HG03103 (cell line): ENCODE data around the gene ARPC1B.
A peak's percentile ranks its signal among the peaks of the same experiment; 100 is the strongest.
"Not testable (repeated sequence)": the region's sequence is repeated elsewhere in the genome, so short reads cannot be mapped to it uniquely, and the experiment has no call there.

Experiments
- ATAC-seq: cut with Tn5 transposase; IDR thresholded peaks from one replicate; pipeline ENCODE4 v1.9.1; 2021; ENCODE audit warnings: low read depth; ENCODE audit not compliant: unreplicated experiment

ARPC1B gene

GRCh38 chr7:99374111-99375064 is at the start of gene ARPC1B:
Gene ARPC1B (plus strand): TSS chr7:99374730. CDS start chr7:99385715, 10,985 bp downstream.
- peak; percentile 44 for ATAC-seq

- no peak for ATAC-seq
Observed at GRCh38 chr7:99325001-99325493, 49.5 kb upstream of the ARPC1B start.

DNA sequence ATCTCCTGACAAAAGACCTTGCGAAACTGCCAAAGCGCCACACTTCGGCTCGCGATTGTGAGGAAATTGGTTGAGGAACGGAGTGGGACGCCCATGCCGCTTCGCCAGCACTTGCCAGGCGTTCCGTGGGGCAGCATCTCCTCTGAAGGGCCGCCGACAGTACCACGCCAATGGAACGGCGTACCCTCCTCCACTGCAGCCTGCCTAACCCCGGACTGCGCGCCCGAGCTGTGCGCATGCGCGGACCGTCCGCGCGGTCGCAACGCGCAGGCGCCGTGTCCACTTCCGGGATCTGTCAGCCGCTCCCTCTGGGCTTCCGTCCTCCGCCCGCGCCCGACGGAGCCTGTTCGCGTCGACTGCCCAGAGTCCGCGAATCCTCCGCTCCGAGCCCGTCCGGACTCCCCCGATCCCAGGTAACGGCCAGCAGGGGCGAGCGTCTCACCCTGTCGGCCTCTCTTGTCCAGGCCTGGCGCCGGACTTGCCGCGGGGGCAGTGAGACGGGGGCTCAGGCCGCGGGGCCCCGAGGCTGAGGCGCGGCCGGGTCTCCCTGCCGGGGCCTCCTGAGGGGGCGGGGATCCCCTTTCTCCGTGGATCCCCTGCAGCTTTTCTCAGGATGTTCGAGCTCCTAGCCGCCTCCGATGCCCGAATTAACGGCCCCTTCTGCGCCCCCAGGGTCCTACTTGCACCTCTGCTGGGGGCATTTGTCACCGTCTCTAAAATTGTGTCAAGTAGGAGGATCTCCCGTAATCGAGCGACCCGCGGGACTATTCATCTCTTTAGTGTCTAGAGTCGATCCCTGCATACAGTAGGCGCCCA is 48.7 kb upstream of the ARPC1B start, which contains the start of gene ARPC1A:
ARPC1A (plus strand) TSS at position 307 of the 816 bp plus-strand sequence. CDS start 7,456 bp downstream, outside the sequence.
- peak; percentile 88 for ATAC-seq

- no peak for ATAC-seq
Observed at GRCh38 chr7:99326408-99326782, 48.1 kb upstream of the ARPC1B start.

DNA sequence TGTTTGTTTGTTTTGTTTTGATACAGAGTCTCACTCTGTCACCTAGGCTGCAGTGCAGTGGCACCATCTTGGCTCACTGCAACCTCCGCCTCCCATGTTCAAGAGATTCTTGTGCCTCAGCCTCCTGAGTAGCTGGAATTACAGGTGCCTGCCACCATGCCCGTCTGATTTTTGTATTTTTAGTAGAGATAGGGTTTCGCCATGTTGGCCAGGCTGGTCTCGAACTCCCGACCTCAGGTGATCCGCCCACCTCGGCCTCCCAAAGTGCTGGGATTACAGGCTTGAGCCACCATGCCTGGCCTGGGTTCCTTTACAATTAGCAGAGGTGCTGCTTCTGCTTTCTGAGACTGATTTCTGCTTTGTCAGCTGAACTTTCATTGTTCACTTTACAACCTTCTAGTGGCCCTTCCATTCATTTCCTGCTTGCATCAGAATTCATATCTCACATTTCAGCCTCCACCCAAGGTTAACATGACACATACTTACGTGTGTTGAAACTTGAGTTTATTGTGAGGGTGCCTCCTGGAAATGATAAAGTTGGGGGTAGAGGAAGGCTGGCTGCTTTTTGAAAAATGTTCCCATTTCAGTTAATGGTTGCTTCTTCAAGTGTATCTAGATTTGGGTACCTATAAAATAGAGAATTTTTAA is 44.1 kb upstream of the ARPC1B start:
- not testable (repeated sequence) for ATAC-seq

- no peak for ATAC-seq
Observed at GRCh38 chr7:99331002-99331401, 43.5 kb upstream of the ARPC1B start.

- ATAC-seq = no peak
Observed at GRCh38 chr7:99339595-99339994, 34.9 kb upstream of the ARPC1B start.

GRCh38 chr7:99340659-99341058 is 33.9 kb upstream of the ARPC1B start:
- ATAC-seq = no peak

- no peak for ATAC-seq
Observed at GRCh38 chr7:99344061-99344647, 30.4 kb upstream of the ARPC1B start.

DNA sequence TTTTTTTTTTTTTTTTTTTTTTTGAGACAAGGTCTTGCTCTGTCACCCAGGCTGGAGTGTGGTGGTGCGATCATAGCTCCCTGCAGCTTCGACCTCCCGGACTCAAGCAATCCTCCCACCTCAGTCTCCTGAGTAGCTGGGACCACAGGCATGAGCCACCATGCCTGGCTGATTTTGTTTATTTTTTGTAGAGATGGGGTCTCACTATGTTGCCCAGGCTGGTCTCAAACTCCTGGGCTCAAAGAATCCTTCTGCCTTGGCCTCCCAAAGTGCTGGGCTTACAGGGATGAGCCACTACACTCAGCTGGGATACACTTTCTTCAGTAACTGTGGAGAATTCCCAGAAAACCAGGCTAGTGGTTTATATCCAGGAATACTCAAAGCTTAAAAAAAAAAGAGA is 23.9 kb upstream of the ARPC1B start:
- ATAC-seq = not testable (repeated sequence)

- ATAC-seq = no peak
Observed at GRCh38 chr7:99352247-99352646, 22.3 kb upstream of the ARPC1B start.

GRCh38 chr7:99355098-99355497 is 19.4 kb upstream of the ARPC1B start:
- ATAC-seq = no peak

GRCh38 chr7:99357701-99358490 is 16.6 kb upstream of the ARPC1B start:
- ATAC-seq = no peak

DNA sequence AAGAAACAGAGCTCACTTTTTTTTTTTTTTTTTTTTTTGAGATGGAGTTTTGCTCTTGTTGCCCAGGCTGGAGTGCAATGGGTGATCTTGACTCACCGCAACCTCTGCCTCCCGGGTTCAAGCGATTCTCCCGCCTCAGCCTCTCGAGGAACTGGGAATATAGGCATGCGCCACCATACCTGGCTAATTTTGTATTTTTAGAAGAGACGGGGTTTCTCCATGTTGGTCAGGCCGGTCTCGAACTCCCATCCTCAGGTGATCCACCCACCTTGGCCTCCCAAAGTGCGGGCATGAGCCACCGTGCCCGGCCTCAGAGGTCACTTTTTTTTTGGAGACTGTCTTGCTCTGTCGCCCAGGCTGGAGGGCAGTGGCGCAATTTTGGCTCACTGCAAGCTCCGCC is 16.0 kb upstream of the ARPC1B start:
- ATAC-seq = not testable (repeated sequence)

GRCh38 chr7:99359465-99360154 is 14.9 kb upstream of the ARPC1B start:
- ATAC-seq = no peak

DNA sequence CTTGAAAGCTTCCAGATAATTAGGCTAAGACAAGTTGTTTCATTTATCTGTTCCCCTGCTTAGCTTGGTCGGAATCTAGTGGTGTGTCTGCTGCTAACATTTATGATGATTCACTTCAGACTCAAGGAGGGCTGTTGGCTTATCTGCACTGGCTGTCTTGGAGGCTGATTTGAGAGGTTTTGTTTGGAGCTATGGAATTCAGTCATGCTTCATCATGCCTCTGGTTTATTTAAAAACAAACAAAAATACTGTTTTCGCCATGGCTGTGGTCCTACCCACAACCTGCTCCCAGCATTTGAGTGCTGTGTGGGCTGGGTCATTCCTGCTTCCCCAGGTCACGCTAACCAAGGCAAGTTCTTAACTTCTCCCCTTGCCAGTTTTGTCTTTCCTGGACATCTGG is 11.7 kb upstream of the ARPC1B start:
- ATAC-seq = no peak

DNA sequence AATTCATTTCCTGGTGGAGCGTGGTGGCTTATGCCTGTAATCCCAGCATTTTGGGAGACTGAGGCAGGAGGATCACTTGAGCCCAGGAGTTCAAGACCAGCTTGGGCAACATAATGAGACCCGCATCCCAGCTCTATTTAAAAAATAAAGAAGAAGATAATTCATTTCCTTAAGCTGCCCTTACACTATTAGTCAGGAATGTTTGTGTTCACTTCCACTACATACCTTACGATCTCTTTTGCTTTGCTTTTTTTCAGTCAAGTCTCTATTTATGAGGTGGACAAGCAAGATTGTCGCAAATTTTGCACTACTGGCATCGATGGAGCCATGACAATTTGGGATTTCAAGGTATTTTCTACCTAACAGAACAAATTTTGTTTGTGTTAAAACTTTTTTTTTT is 11.2 kb upstream of the ARPC1B start:
- no peak for ATAC-seq

DNA sequence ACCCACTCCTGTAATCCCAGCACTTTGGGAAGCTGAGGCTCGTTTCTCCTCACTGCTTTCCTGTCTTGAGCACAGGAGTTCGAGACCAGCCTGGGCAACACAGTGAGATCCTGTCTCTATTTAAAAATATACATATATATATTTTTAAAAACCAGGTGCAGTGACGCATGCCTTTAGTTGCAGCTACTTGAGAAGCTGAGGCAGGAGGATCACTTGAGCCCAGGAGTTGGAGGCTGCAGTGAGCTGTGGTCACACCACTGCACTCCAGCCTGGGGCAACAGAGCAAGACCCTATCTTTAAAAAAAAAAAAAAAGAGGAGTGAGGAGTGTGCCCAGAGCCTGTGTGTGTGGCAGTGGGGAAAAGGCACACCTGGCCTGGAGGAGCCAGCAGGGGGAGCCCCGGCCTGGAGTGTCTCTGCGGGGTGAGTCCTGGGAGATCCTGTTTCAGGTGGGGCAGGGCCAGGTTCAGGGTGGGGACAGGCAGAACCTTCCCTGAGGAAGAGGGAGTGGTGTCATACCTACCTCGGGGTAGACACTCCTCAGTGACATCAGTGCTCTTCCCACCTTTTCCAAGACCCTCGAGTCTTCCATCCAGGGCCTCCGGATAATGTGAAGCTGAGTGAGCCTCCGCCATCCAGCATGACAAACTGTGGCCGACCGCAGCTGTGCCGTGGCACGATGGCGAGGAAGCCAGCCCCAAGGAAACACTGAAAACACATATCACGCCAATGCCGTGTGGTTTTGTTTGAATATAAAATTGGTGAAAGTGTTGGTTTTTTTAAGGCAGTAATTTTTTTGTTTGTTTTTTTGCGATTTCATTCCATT is 9.0 kb upstream of the ARPC1B start:
- ATAC-seq = peak; percentile 54
